ENCODE results near the gene KREMEN2. TPM values are rescaled to one million over a fixed set of nuclear protein-coding genes. Genes with fewer than 3 reads are reported as not detected.

KREMEN2 gene
- total and polyA plus RNA-seq, 2 of the 8 experiments (the other 6 are each of a cell fraction or from before 2014, with no cell fraction given): 6.6 to 7.0 TPM

DNA sequence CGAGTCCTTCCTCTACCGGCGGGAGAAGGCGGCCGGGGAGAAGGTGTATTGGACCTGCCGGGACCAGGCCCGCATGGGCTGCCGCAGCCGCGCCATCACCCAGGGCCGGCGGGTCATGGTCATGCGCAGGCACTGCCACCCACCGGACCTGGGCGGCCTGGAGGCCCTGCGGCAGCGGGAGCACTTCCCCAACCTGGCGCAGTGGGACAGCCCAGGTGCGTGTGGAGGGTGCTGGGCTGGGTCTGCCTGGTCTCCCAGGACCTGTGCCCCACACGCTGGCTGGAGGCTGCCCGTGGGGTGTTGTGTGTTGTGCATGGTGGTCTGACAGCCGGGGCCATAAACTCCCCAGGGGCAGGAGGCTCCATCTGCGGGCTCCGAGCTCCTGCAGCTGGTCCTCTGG is 26.9 kb upstream of the KREMEN2 start (continued):
- TF ChIP-seq, protein P1, sequence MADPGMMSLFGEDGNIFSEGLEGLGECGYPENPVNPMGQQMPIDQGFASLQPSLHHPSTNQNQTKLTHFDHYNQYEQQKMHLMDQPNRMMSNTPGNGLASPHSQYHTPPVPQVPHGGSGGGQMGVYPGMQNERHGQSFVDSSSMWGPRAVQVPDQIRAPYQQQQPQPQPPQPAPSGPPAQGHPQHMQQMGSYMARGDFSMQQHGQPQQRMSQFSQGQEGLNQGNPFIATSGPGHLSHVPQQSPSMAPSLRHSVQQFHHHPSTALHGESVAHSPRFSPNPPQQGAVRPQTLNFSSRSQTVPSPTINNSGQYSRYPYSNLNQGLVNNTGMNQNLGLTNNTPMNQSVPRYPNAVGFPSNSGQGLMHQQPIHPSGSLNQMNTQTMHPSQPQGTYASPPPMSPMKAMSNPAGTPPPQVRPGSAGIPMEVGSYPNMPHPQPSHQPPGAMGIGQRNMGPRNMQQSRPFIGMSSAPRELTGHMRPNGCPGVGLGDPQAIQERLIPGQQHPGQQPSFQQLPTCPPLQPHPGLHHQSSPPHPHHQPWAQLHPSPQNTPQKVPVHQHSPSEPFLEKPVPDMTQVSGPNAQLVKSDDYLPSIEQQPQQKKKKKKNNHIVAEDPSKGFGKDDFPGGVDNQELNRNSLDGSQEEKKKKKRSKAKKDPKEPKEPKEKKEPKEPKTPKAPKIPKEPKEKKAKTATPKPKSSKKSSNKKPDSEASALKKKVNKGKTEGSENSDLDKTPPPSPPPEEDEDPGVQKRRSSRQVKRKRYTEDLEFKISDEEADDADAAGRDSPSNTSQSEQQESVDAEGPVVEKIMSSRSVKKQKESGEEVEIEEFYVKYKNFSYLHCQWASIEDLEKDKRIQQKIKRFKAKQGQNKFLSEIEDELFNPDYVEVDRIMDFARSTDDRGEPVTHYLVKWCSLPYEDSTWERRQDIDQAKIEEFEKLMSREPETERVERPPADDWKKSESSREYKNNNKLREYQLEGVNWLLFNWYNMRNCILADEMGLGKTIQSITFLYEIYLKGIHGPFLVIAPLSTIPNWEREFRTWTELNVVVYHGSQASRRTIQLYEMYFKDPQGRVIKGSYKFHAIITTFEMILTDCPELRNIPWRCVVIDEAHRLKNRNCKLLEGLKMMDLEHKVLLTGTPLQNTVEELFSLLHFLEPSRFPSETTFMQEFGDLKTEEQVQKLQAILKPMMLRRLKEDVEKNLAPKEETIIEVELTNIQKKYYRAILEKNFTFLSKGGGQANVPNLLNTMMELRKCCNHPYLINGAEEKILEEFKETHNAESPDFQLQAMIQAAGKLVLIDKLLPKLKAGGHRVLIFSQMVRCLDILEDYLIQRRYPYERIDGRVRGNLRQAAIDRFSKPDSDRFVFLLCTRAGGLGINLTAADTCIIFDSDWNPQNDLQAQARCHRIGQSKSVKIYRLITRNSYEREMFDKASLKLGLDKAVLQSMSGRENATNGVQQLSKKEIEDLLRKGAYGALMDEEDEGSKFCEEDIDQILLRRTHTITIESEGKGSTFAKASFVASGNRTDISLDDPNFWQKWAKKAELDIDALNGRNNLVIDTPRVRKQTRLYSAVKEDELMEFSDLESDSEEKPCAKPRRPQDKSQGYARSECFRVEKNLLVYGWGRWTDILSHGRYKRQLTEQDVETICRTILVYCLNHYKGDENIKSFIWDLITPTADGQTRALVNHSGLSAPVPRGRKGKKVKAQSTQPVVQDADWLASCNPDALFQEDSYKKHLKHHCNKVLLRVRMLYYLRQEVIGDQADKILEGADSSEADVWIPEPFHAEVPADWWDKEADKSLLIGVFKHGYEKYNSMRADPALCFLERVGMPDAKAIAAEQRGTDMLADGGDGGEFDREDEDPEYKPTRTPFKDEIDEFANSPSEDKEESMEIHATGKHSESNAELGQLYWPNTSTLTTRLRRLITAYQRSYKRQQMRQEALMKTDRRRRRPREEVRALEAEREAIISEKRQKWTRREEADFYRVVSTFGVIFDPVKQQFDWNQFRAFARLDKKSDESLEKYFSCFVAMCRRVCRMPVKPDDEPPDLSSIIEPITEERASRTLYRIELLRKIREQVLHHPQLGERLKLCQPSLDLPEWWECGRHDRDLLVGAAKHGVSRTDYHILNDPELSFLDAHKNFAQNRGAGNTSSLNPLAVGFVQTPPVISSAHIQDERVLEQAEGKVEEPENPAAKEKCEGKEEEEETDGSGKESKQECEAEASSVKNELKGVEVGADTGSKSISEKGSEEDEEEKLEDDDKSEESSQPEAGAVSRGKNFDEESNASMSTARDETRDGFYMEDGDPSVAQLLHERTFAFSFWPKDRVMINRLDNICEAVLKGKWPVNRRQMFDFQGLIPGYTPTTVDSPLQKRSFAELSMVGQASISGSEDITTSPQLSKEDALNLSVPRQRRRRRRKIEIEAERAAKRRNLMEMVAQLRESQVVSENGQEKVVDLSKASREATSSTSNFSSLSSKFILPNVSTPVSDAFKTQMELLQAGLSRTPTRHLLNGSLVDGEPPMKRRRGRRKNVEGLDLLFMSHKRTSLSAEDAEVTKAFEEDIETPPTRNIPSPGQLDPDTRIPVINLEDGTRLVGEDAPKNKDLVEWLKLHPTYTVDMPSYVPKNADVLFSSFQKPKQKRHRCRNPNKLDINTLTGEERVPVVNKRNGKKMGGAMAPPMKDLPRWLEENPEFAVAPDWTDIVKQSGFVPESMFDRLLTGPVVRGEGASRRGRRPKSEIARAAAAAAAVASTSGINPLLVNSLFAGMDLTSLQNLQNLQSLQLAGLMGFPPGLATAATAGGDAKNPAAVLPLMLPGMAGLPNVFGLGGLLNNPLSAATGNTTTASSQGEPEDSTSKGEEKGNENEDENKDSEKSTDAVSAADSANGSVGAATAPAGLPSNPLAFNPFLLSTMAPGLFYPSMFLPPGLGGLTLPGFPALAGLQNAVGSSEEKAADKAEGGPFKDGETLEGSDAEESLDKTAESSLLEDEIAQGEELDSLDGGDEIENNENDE (IDR thresholded peaks at IDR 0.05; ENCODE audit: insufficient replicate concordance, low read length): no peak
- TF ChIP-seq TAF7 (optimal IDR thresholded peaks at IDR 0.05; ENCODE audit: borderline replicate concordance, low read depth, low read length) (no peak), SUZ12 (IDR thresholded peaks at IDR 0.05; ENCODE audit: low read length) (no peak), CHD1 (IDR thresholded peaks at IDR 0.05; ENCODE audit: low read depth, low read length) (no peak), SP4 (IDR thresholded peaks at IDR 0.05; ENCODE audit: low read length) (no peak), RFX5 (IDR thresholded peaks at IDR 0.05; ENCODE audit: borderline replicate concordance, low read depth, low read length) (no peak), EP300 (IDR thresholded peaks at IDR 0.05; ENCODE audit: borderline replicate concordance in 1 of 2, low read depth in 2 of 2, low read length in 2 of 2) (no peak), SAP30 (IDR thresholded peaks at IDR 0.05; ENCODE audit: insufficient read depth, insufficient replicate concordance, low read length) (no peak)
